ENCODE data around the gene SLC13A4. TPM values are rescaled to one million over a fixed set of nuclear protein-coding genes. Genes with fewer than 3 reads are reported as not detected.

Gene SLC13A4
- total RNA-seq, 2 donors from 2014 or later = 1.8 to 3.2 TPM

DNA sequence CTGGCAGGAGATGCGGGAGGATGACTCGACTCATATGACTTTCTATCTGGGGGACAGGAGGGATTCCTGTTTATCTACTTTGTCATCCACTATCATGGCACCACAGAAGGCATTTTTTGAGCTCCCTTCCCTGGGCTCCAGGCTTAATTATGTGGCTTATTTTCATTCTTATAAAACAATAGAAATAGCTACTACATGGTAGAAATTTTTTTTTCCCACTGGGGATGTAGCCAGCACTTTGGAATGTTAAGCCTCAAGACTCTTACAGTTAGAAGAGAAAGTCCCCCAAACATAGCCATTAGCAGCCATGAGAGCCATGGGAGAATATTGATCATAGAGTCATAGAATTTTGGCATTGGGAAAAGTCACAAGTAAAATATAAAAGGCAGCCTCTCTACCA is 35.3 kb upstream of the SLC13A4 start:
- H3K9ac ChIP-seq (ENCODE audit: extremely low read depth, low read length, poor library complexity, severe bottlenecking) = no peak overlapping the region
- Mint-ChIP-seq H3K9me3 (peaks cover 1% of the 10 kb centered on the region), H3K4me3 (no peak overlapping the region), H3K27me3 (ENCODE audit: insufficient read depth) (peaks cover 14% of the 10 kb centered on the region), H3K36me3 (ENCODE audit: low read depth) (no peaks in the 10 kb centered on the region), H3K4me1 (peaks cover 18% of the 10 kb centered on the region), H3K27ac (no peak overlapping the region)
- no peaks in the 10 kb centered on the region for H3K27me3 ChIP-seq (ENCODE audit: control insufficient read depth, insufficient read depth, low read length, poor library complexity, severe bottlenecking)
- no peaks in the 10 kb centered on the region for H3K9me3 ChIP-seq (ENCODE audit: control insufficient read depth, low read length)
- no peak for DNase-seq
- no peaks in the 10 kb centered on the region for H3K4me1 ChIP-seq (ENCODE audit: control insufficient read depth, insufficient read depth, low read length)
- H3K4me3 ChIP-seq (ENCODE audit: low read length) = no peak overlapping the region
- H3K27ac ChIP-seq (ENCODE audit: low read depth, low read length) = no peak overlapping the region
- WGBS, 2 experiments (ENCODE audit: insufficient coverage in 1 of 2, insufficient read length in 1 of 2) = 94 to 100% methylated on average over 2 of the region's 2 CpGs
- TF ChIP-seq, protein P1, sequence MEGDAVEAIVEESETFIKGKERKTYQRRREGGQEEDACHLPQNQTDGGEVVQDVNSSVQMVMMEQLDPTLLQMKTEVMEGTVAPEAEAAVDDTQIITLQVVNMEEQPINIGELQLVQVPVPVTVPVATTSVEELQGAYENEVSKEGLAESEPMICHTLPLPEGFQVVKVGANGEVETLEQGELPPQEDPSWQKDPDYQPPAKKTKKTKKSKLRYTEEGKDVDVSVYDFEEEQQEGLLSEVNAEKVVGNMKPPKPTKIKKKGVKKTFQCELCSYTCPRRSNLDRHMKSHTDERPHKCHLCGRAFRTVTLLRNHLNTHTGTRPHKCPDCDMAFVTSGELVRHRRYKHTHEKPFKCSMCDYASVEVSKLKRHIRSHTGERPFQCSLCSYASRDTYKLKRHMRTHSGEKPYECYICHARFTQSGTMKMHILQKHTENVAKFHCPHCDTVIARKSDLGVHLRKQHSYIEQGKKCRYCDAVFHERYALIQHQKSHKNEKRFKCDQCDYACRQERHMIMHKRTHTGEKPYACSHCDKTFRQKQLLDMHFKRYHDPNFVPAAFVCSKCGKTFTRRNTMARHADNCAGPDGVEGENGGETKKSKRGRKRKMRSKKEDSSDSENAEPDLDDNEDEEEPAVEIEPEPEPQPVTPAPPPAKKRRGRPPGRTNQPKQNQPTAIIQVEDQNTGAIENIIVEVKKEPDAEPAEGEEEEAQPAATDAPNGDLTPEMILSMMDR (conservative IDR thresholded peaks at IDR 0.05) = no peak
- no peaks in the 10 kb centered on the region for H3K36me3 ChIP-seq (ENCODE audit: control insufficient read depth, insufficient read depth, low read length)

DNA sequence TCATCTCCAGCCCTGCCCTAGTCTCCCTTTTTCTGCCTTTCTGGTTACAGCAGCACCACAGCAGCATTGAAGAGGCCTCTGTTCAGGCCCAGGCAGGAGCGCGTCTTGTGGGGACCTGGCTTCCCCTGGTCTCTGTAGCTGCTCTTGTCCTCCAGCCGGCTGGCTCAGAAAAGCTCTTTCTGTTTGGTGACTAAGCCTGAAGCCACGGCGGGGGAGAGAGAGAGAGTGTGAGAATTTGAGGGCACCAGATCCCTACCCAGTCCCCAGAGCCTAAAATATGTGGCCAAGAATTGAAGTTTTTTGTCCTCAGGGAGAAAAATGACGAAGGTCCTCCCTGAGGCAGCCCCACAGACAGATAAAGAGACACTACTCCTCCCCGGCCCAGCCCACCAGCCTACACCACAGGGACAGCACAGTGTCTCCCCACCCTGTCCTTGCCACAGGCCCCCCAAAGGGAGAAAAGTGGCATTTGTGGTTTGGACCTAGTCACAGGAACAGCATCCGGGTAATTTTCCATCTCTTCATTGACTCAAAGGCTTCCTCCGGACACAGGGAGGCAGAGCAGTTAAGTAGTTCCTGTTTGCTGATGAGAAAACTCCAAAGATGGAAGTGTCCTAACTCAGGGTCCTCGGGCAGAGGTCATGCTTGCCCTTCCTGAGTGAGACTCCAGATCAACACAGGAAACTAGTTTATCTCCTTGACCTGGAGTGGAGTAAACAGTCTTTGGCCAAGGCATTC is 33.9 kb upstream of the SLC13A4 start:
- Histone ChIP-seq H3K9me3 (ENCODE audit: control insufficient read depth, low read length) (no peaks in the 10 kb centered on the region), H3K27ac (ENCODE audit: low read depth, low read length) (no peak overlapping the region), H3K4me3 (ENCODE audit: low read length) (no peak overlapping the region), H3K4me1 (ENCODE audit: control insufficient read depth, insufficient read depth, low read length) (no peaks in the 10 kb centered on the region), H3K27me3 (ENCODE audit: control insufficient read depth, insufficient read depth, low read length, poor library complexity, severe bottlenecking) (no peaks in the 10 kb centered on the region), H3K9ac (ENCODE audit: extremely low read depth, low read length, poor library complexity, severe bottlenecking) (no peak overlapping the region), H3K36me3 (ENCODE audit: control insufficient read depth, insufficient read depth, low read length) (no peaks in the 10 kb centered on the region)
- H3K27ac Mint-ChIP-seq = peak overlapping the region; percentile 40
- peaks cover 8% of the 10 kb centered on the region for H3K9me3 Mint-ChIP-seq
- H3K4me1 Mint-ChIP-seq = peaks cover 19% of the 10 kb centered on the region
- no peaks in the 10 kb centered on the region for H3K36me3 Mint-ChIP-seq (ENCODE audit: low read depth)
- 87 to 88% methylated on average over 5 to 10 of the region's 10 CpGs for WGBS, 2 experiments (ENCODE audit: insufficient coverage in 1 of 2, insufficient read length in 1 of 2)
- H3K27me3 Mint-ChIP-seq (ENCODE audit: insufficient read depth) = peaks cover 4% of the 10 kb centered on the region
- no peak overlapping the region for H3K4me3 Mint-ChIP-seq
- TF ChIP-seq, protein P1 (conservative IDR thresholded peaks at IDR 0.05) = no peak
- no peak for DNase-seq

DNA sequence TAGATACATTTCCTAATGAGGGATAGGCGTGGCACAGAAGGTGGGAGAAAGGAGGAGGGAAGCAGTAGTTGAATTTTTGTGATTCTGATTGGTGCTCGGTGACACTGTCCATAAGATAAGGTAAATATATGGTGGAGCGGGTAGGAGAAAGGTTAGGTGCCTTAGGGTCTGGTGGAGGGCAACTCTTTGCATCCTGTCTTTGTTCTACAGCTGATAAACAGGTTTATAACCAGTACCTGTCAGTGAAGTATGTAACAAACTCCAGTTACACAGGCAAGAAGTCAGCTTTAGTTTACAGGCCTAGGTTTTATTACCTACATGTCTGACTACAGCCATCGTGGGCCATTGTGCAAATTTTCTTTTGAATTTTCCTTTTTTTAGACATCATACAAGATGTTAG is 31.5 kb upstream of the SLC13A4 start:
- no peaks in the 10 kb centered on the region for H3K36me3 ChIP-seq (ENCODE audit: control insufficient read depth, insufficient read depth, low read length)
- no peaks in the 10 kb centered on the region for H3K27me3 ChIP-seq (ENCODE audit: control insufficient read depth, insufficient read depth, low read length, poor library complexity, severe bottlenecking)
- peaks cover 13% of the 10 kb centered on the region for H3K4me1 Mint-ChIP-seq
- H3K4me3 ChIP-seq (ENCODE audit: low read length) = no peak overlapping the region
- H3K9ac ChIP-seq (ENCODE audit: extremely low read depth, low read length, poor library complexity, severe bottlenecking) = no peak overlapping the region
- no peak overlapping the region for H3K4me3 Mint-ChIP-seq
- no peaks in the 10 kb centered on the region for H3K9me3 ChIP-seq (ENCODE audit: control insufficient read depth, low read length)
- WGBS, 2 experiments (ENCODE audit: insufficient coverage in 1 of 2, insufficient read length in 1 of 2) = 88 to 96% methylated on average over 3 to 4 of the region's 4 CpGs
- peaks cover 9% of the 10 kb centered on the region for H3K9me3 Mint-ChIP-seq
- no peak for DNase-seq
- no peaks in the 10 kb centered on the region for H3K36me3 Mint-ChIP-seq (ENCODE audit: low read depth)
- no peaks in the 10 kb centered on the region for H3K4me1 ChIP-seq (ENCODE audit: control insufficient read depth, insufficient read depth, low read length)
- no peak overlapping the region for H3K27ac ChIP-seq (ENCODE audit: low read depth, low read length)
- no peak overlapping the region for H3K27ac Mint-ChIP-seq
- TF ChIP-seq, protein P1 (conservative IDR thresholded peaks at IDR 0.05) = no peak
- no peaks in the 10 kb centered on the region for H3K27me3 Mint-ChIP-seq (ENCODE audit: insufficient read depth)
